Measurements from ENCODE around the gene NRL.

Gene NRL

DNA sequence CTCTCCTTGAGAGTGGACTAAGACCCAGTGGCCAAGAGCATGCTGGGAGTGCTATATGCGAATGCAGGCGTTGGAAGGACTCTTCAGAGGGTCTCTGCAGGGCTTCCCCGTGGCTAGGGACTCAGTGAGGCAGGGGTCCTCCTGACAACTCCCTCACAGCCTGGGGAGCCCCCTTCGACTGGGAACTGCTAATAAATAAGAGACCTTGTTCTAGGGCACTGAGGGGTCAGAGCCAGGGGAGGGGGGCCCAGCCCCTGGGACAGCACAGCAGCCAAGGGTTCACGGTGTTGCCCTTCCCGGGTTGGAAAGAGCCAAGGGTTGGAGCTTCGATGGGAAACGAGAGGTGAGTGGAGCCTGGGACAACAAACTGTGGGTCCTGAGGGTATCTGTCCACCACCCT is 49.3 kb downstream of the NRL start:
- Histone ChIP-seq H2AFZ (ENCODE audit: low read depth, low read length) (no peak overlapping the region), H3K4me1 (ENCODE audit: insufficient read depth, low read length) (no peaks in the 10 kb centered on the region), H3K27me3 (ENCODE audit: insufficient read depth, low read length) (no peaks in the 10 kb centered on the region), H3K4me3 (ENCODE audit: low read length) (no peak overlapping the region), H3K9me3 (ENCODE audit: low read length) (no peaks in the 10 kb centered on the region), H3K36me3 (ENCODE audit: insufficient read depth, low read length) (no peaks in the 10 kb centered on the region)

DNA sequence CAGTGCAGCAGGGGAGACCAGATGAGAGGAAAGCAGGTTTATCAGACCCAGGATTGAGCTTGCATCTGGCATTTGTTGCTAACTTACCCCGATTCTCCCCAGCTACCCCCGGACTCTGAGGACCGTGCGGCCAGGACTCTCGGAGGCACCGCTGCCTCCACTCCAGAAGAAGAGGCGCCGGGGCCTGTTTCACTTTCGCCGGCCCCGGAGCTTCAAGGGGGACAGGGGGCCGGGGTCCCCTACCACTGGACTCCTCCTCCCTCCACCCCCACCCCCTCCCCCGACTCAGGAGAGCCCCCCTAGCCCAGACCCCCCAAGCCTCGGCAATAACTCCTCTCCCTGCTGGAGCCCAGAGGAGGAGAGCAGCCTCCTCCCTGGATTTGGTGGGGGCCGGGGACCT is 49.9 kb downstream of the NRL start:
- Histone ChIP-seq H3K36me3 (ENCODE audit: insufficient read depth, low read length) (peaks cover 5% of the 10 kb centered on the region), H2AFZ (ENCODE audit: low read depth, low read length) (no peak overlapping the region), H3K27me3 (ENCODE audit: insufficient read depth, low read length) (no peaks in the 10 kb centered on the region), H3K4me3 (ENCODE audit: low read length) (no peak overlapping the region), H3K9me3 (ENCODE audit: low read length) (no peaks in the 10 kb centered on the region), H3K4me1 (ENCODE audit: insufficient read depth, low read length) (no peaks in the 10 kb centered on the region)

DNA sequence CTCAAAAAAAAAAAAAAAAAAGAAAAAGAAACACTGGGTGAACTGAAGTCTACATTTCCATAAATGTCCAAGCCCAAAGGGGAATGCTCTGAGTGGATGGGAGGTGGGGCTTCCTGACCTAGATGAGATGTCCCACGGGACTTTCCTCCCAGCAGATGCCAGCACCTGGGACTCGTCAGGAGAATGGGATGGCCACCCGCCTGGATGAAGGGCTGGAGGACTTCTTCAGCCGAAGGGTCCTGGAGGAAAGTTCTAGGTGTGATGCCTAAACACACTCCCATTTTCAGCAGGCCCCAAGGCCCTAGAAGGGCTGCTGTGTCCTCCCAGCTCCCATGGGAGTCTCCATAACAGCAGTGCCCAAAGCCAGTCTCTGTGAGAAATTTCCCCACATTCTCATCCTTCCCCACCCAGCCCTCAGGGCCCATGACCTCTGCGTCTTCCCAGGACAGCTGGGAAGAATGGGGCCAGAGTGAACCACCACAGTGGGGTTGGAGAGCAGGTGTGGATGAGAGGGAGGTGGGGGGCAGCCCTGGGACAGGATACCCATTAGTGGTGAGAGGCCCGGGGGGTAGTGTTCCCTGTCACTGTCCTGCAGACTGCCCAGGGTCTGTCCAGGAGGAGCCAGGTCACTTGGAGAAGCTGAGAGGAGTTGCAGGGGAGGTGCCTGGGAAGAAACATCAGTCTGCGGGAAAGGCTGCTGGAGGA is 50.5 kb downstream of the NRL start:
- no peak overlapping the region for H3K4me3 ChIP-seq (ENCODE audit: low read length)
- H3K9me3 ChIP-seq (ENCODE audit: low read length), result no peaks in the 10 kb centered on the region
- no peaks in the 10 kb centered on the region for H3K27me3 ChIP-seq (ENCODE audit: insufficient read depth, low read length)
- H3K4me1 ChIP-seq (ENCODE audit: insufficient read depth, low read length), result no peaks in the 10 kb centered on the region
- peaks cover 6% of the 10 kb centered on the region for H3K36me3 ChIP-seq (ENCODE audit: insufficient read depth, low read length)
- H2AFZ ChIP-seq (ENCODE audit: low read depth, low read length), result no peak overlapping the region

DNA sequence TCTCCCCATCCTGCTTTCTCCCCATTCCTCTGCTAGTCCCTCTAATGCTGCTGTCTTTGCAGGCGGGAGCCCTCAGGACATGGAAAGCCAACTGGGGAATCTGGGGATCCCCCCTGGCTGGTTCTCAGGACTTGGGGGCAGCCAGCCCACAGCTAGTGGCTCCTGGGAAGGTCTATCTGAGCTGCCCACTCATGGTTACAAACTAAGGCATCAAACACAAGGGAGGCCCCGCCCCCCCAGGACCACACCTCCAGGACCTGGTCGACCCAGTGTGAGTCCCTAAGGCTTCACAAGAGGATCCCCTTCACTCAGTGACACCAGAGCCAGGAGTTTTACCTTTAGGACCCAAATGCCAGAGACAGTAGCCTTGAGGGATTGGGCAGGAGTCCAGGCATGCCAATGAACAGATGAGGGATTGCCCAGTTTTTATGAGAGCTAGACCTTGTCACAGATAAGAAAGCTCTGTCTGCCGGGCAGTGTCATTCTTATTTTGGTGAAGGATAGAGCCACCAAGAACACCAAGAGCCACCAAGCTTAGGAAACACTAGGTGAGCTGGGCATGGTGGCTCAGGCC is 51.4 kb downstream of the NRL start:
- Histone ChIP-seq H3K36me3 (ENCODE audit: insufficient read depth, low read length) (peaks cover 6% of the 10 kb centered on the region), H3K4me1 (ENCODE audit: insufficient read depth, low read length) (no peaks in the 10 kb centered on the region), H3K9me3 (ENCODE audit: low read length) (no peaks in the 10 kb centered on the region), H2AFZ (ENCODE audit: low read depth, low read length) (no peak overlapping the region), H3K27me3 (ENCODE audit: insufficient read depth, low read length) (no peaks in the 10 kb centered on the region), H3K4me3 (ENCODE audit: low read length) (no peak overlapping the region)

DNA sequence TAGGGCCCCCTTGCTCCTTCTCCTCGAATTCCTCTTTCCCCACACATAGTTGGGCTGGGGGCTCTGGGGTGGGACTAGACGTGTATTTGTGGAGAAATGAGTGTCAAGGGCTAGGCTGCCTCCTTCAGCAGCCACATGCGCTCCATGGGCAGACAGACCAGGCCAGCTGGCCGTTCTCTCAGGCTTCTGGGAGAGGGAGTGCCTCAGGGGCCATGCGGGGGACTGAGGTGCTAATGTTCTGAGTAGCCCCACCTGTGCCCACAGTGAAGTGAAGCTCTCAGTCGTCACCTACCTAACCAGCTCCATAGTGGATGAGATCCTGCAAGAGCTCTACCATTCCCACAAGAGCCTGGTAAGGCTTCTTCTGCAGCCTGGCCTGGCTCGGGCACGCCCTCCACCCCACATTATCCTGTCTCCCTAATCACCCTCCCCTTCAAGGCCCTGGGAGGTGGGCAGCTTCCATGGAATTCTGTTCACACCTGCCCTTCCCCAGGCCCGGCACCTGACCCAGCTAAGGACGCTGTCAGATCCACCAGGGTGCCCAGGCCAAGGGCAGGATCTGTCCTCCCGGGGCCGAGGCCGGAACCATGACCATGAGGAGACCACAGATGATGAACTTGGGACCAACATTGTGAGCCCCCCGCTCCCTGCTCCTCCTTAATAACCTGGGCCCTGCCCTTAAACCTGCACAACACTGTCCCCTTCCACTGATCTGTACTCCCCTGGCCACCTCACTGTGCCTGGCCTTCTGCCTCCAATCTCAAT is 52.4 kb downstream of the NRL start:
- Histone ChIP-seq H2AFZ (ENCODE audit: low read depth, low read length) (no peak overlapping the region), H3K36me3 (ENCODE audit: insufficient read depth, low read length) (peaks cover 6% of the 10 kb centered on the region), H3K4me3 (ENCODE audit: low read length) (no peak overlapping the region), H3K27me3 (ENCODE audit: insufficient read depth, low read length) (no peaks in the 10 kb centered on the region), H3K9me3 (ENCODE audit: low read length) (no peaks in the 10 kb centered on the region), H3K4me1 (ENCODE audit: insufficient read depth, low read length) (no peaks in the 10 kb centered on the region)

DNA sequence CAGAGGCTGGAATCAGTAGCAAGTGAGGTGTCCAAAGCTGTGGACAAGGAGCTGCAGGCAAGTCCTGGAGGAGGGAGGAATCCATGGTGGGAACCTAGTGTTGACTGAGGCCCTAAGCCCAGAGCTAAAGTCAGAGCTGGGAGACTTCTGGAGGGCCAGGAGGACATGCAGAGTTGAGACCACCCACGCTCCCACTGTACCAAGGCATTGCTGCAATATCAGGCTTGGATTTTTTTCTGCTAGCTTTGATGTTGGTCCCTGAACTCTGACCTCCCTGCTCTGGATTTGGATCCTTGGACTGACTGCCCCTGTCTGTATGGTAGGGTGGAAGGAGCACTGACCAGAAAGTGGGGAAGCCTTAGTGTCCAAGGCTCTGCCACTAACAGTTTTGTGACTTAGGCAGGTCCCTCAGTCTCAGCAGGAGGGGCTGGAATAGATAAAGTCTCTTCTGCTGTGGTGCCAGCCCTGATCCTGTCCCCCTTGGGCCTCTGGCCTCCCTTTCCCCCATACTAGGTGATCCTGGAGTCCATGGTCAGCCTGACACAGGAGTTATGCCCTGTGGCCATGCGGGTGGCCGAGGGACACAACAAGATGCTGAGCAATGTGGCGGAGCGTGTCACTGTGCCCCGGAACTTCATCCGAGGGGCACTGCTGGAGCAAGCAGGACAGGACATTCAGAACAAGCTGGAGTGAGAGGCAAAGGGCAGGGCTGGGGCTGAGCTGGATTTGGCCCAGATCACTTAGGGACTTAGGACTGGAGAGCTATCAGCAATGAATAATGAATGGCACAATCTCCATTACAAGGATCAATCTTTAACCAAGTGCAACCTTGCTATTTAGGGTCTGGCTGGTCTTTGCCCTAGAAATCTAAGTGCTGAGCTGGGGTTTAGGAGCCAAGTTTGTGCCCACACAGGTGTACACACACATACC is 53.5 kb downstream of the NRL start:
- H3K27me3 ChIP-seq (ENCODE audit: insufficient read depth, low read length), result no peaks in the 10 kb centered on the region
- H2AFZ ChIP-seq (ENCODE audit: low read depth, low read length), result no peak overlapping the region
- no peak overlapping the region for H3K4me3 ChIP-seq (ENCODE audit: low read length)
- no peaks in the 10 kb centered on the region for H3K9me3 ChIP-seq (ENCODE audit: low read length)
- H3K36me3 ChIP-seq (ENCODE audit: insufficient read depth, low read length), result peaks cover 8% of the 10 kb centered on the region
- H3K4me1 ChIP-seq (ENCODE audit: insufficient read depth, low read length), result no peaks in the 10 kb centered on the region

DNA sequence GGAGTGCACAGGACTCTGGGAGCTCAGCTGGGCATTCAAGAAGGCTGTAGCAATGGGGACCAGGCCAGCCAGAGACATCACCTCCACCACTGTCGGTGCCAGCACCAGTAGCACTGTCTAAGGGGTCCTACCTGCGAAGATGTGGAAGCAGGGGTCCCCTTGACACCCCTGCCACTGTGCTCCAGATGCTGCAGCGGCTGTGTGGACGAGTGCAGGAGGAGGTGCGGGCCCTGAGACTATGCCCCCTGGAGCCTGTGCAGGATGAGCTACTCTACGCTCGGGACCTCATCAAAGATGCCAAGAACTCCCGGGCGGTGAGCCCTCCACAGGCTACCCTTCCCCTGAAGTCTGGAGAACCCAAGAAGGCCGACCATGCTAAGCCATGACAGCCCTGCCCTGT is 54.3 kb downstream of the NRL start:
- Histone ChIP-seq H3K4me1 (ENCODE audit: insufficient read depth, low read length) (no peaks in the 10 kb centered on the region), H3K36me3 (ENCODE audit: insufficient read depth, low read length) (peaks cover 11% of the 10 kb centered on the region), H3K9me3 (ENCODE audit: low read length) (no peaks in the 10 kb centered on the region), H3K27me3 (ENCODE audit: insufficient read depth, low read length) (no peaks in the 10 kb centered on the region), H2AFZ (ENCODE audit: low read depth, low read length) (no peak overlapping the region), H3K4me3 (ENCODE audit: low read length) (no peak overlapping the region)

DNA sequence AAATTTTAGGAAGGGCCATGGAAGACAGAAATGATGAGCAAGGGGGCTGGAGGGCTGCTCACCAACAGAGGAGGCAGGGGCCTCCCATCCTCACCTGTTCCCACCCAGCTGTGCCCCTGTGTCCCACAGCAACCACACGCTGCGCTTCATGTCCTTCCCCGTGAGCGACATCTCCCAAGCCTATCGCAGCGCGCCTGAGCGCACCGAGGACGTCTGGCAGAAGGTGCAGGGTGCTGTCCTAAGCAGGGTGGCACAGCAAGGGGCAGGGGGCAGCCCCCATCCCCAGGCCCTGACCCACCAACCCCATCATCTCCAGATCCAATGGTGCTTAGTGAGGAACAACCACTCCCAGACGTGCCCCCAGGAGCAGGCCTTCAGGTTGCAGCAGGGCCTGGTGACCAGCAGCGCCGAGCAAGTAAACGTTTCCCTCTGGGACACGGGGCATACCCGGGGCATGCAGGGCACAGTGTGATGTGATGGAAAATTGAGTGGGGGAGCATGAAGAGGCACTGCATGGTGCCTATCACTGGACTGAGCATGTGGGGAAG is 54.8 kb downstream of the NRL start:
- no peak overlapping the region for H2AFZ ChIP-seq (ENCODE audit: low read depth, low read length)
- H3K36me3 ChIP-seq (ENCODE audit: insufficient read depth, low read length), result peaks cover 11% of the 10 kb centered on the region
- no peaks in the 10 kb centered on the region for H3K9me3 ChIP-seq (ENCODE audit: low read length)
- no peaks in the 10 kb centered on the region for H3K4me1 ChIP-seq (ENCODE audit: insufficient read depth, low read length)
- H3K4me3 ChIP-seq (ENCODE audit: low read length), result no peak overlapping the region
- no peaks in the 10 kb centered on the region for H3K27me3 ChIP-seq (ENCODE audit: insufficient read depth, low read length)

DNA sequence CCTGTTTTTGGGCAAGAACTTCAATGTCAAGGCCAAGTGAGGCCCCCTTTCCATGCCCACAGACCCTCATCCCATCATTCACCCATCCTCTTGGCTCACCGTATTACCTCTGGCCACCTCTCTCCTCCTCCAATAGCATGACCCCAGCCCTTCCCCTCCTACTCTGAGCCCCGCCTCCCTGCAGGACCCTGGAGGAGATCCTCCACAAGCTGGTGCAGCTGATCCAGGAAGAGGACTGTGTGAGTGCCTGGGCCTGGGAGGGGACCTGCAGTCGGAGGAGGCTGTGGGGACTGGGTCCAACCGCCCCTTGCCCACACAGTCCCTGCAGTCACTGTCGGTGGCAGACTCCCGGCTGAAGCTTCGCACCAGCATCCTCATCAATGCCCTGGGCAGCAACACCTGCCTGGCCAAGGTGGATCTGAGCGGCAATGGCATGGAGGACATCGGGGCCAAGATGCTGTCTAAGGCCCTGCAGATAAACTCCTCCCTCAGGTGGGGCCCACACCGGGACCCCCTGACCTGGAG is 55.7 kb downstream of the NRL start:
- Histone ChIP-seq H2AFZ (ENCODE audit: low read depth, low read length) (no peak overlapping the region), H3K36me3 (ENCODE audit: insufficient read depth, low read length) (peaks cover 15% of the 10 kb centered on the region), H3K4me3 (ENCODE audit: low read length) (no peak overlapping the region), H3K9me3 (ENCODE audit: low read length) (no peaks in the 10 kb centered on the region), H3K27me3 (ENCODE audit: insufficient read depth, low read length) (no peaks in the 10 kb centered on the region), H3K4me1 (ENCODE audit: insufficient read depth, low read length) (no peaks in the 10 kb centered on the region)

DNA sequence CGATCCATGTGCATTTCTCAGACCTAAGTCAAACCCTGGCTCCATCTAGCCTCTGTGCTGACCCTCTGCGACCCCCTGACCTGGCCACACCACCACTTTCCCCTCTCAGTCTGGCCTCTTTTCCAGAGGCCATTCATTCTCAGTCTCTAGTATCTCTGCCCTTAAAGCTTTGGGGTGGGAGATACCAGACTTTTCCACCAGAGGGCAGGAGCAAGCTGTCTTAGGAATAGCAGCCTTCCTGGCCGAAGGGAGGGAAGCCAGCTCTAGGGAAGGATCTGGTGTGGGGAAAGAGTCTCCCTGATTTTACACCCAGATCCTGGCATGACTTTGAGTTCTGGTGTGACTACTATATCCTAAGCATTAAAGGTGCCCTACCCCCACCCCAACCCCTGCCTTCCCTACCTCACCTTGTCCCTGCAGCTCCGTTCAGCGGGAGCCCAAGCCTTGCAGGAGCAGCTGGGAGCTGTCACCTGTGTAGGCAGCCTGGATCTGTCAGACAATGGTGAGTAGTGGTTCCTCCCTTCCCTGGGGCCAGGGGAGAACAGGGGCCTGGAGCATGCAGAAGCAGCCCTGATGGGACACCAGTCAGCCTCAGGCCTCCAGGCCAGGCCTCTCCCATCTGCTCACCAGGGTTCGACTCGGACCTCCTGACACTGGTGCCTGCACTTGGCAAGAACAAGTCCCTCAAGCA is 56.3 kb downstream of the NRL start:
- no peaks in the 10 kb centered on the region for H3K9me3 ChIP-seq (ENCODE audit: low read length)
- no peaks in the 10 kb centered on the region for H3K27me3 ChIP-seq (ENCODE audit: insufficient read depth, low read length)
- no peaks in the 10 kb centered on the region for H3K4me1 ChIP-seq (ENCODE audit: insufficient read depth, low read length)
- no peak overlapping the region for H2AFZ ChIP-seq (ENCODE audit: low read depth, low read length)
- peaks cover 15% of the 10 kb centered on the region for H3K36me3 ChIP-seq (ENCODE audit: insufficient read depth, low read length)
- no peak overlapping the region for H3K4me3 ChIP-seq (ENCODE audit: low read length)

DNA sequence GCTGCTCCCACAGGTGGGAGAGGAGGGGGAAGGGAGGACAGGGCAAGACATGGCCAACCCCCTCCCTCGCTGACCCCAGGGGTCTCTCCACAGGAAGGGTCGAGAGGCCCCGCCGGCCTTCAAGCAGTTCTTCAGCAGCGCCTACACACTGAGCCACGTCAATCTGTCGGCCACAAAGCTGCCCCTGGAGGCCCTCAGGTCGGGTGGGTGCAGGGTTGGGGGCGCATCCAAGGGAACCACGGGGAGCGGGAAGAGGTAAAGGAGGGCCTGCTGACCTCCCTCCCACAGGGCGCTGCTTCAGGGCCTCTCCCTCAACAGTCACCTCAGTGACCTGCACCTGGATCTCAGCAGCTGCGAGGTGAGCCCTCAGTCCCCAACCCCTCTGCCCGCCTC is 56.9 kb downstream of the NRL start:
- Histone ChIP-seq H3K4me1 (ENCODE audit: insufficient read depth, low read length) (no peaks in the 10 kb centered on the region), H2AFZ (ENCODE audit: low read depth, low read length) (no peak overlapping the region), H3K4me3 (ENCODE audit: low read length) (no peak overlapping the region), H3K36me3 (ENCODE audit: insufficient read depth, low read length) (peaks cover 15% of the 10 kb centered on the region), H3K9me3 (ENCODE audit: low read length) (no peaks in the 10 kb centered on the region), H3K27me3 (ENCODE audit: insufficient read depth, low read length) (no peaks in the 10 kb centered on the region)

DNA sequence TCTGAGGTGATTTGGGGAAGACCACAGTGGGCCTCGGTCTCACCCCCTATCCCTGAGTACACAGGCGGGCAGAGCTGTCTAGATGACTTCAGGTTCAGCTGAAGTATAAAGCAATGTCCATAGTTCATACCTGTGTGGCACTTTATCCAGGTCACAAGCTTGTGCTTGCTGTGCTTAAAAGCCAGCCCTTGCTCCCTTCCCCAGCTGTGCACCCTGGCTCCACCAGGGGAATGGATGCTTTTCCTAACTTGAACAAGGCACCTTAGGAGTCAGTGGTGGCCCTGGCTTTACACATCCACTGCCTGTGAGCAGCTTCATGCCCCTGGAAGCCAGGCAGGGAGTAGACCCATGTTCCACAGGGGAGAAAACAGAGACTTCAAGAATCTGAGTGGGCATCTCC is 57.5 kb downstream of the NRL start:
- peaks cover 15% of the 10 kb centered on the region for H3K36me3 ChIP-seq (ENCODE audit: insufficient read depth, low read length)
- H3K4me3 ChIP-seq (ENCODE audit: low read length), result no peak overlapping the region
- H2AFZ ChIP-seq (ENCODE audit: low read depth, low read length), result no peak overlapping the region
- H3K27me3 ChIP-seq (ENCODE audit: insufficient read depth, low read length), result no peaks in the 10 kb centered on the region
- peaks cover 4% of the 10 kb centered on the region for H3K4me1 ChIP-seq (ENCODE audit: insufficient read depth, low read length)
- H3K9me3 ChIP-seq (ENCODE audit: low read length), result no peaks in the 10 kb centered on the region
